ENCODE measurements around the gene CRACDL. TPM values are rescaled to one million over a fixed set of nuclear protein-coding genes. Genes with fewer than 3 reads are reported as not detected.

CRACDL gene
- total RNA-seq, 4 donors from 2014 or later: 5.7 to 11.8 (median 9.5) TPM

DNA sequence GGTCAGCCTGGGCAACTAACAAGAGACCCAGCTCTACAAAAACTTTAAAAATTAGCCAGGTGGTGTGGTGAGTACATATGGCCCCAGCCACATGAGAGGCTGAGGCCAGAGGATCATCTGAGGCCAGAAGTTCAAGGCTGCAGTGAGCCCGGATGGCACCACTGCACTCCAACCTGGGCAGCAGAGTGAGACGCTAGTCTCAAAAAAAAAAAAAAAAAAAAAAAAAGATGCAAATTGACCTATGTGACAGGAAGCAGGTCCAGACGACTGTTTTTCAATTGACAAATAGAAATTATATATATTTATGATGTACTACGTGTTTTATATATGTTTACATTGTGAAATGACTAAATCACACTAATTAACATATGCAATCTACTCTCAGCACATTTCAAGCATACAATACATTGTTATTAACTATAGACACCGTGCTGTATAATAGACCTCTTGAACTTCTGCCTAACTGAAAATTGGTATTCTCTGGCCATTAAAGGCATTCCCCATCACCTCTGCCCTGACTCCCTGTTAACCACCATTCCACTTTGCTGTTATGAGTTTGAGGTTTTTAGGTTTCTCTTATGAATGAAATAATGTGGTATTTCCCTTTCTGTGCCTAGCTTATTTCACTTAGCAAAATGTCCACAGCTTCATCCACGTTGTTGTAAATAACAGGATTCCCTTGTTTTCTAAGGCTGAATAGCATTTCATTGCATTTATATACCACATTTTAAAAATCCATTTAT lies 172.6 kb downstream of the CRACDL start:
- ATAC-seq (ENCODE audit: low FRiP score): no peak
- DNase-seq (ENCODE audit: low spot score): no peak
- TF ChIP-seq, protein P1, sequence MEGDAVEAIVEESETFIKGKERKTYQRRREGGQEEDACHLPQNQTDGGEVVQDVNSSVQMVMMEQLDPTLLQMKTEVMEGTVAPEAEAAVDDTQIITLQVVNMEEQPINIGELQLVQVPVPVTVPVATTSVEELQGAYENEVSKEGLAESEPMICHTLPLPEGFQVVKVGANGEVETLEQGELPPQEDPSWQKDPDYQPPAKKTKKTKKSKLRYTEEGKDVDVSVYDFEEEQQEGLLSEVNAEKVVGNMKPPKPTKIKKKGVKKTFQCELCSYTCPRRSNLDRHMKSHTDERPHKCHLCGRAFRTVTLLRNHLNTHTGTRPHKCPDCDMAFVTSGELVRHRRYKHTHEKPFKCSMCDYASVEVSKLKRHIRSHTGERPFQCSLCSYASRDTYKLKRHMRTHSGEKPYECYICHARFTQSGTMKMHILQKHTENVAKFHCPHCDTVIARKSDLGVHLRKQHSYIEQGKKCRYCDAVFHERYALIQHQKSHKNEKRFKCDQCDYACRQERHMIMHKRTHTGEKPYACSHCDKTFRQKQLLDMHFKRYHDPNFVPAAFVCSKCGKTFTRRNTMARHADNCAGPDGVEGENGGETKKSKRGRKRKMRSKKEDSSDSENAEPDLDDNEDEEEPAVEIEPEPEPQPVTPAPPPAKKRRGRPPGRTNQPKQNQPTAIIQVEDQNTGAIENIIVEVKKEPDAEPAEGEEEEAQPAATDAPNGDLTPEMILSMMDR (IDR thresholded peaks at IDR 0.05): no peak

DNA sequence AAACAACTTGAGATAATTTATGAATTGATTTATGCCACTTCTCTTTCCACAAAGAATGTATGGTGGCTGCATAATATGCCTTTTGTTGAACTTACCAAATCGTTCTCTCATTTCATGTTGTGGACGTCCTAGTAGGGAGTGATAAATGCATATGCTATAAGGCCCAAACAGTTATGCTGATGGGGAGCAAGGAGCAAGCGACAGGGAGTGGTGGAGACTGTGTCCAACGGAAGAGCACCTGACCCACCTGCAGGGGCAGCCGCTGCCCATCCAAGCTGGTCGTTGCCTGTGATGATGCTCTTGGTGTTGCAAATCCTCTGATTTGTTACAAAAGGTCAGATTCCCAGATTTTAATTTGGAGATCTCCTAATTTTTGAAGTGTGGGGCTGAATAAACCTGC lies 174.1 kb downstream of the CRACDL start:
- DNase-seq (ENCODE audit: low spot score): no peak
- TF ChIP-seq, protein P1 (IDR thresholded peaks at IDR 0.05): no peak
- no peak for ATAC-seq (ENCODE audit: low FRiP score)

DNA sequence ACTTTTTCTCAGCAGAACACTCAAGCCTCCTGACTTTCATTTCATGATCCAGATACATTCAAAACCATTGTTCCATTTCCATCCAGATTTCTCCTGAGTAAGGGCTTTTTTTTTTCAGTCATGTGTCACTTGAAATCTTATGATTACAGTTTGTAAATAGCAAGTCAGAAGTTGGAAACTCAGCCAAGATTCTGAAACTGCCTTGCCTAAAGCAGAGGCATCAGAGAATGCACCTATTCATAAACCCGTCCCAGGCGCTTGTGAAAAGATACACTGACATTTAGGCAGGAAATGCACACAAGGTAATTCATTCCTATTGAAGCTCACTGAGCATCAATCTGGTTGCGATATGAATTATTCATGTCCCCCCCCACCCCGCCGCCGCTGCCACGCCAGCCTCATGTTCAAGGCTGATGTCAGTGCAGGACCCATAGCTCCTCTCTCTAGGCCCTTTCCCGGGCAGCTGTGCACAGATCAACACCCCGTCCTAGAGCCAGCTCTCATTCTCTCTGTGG lies 174.7 kb downstream of the CRACDL start:
- DNase-seq (ENCODE audit: low spot score) (no peak), ATAC-seq (ENCODE audit: low FRiP score) (no peak)
- TF ChIP-seq, protein P1 (IDR thresholded peaks at IDR 0.05): no peak

DNA sequence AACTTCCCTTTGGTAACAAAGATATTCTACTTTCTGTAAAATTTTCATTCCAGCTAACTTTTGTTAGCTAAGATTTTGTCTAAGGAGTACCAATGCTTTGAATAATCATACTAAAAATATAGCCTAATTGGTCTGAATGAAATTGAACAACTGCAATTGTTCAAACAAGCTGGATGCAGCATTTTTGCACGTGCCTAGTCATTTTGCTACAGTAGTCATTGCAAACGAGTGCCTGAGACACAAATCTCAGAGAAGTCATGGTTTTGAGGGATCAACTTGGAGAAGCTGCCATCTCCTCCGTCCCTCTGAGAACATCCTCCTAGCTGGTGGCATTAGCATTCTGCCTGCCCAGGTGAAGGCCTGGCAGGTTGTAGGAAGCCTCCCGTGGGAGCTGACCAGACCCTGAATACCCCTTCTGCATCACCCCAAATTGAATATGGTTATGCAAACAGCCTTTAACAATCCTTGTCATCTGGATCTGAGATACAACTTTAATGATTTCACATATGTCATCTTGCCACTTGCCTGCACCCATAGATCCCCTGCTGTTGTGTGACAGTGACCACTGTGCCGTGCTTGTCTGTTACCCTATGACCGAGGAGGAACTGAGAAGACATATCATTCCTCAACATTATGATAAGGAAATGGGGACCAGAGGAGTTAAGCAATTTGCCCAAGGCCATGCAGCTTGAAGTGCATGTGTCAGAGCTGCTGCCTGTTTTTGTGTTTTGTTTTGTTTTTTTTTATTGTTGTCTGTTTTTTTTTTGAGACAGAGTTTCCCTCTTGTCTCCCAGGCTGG lies 176.0 kb downstream of the CRACDL start:
- no peak for ATAC-seq (ENCODE audit: low FRiP score)
- TF ChIP-seq, protein P1 (IDR thresholded peaks at IDR 0.05): no peak
- DNase-seq (ENCODE audit: low spot score): no peak

DNA sequence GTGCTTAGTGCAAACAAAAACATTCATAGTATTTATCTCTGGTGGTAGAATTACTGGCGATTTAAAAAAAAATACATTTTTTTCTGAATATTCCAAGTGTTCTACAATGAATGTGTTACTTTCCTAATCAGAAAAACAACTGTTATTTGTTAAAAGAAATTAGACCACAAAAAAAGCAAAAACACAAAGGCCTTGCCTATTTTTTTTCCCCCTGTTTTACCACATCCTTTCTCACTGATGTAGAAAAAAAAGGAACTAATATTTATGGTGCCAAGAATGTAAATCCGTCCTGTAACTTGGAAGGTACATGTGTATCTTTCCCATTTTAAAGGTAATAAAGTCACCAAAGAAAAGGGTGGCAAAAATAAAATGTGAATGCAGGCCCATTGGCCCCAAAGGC lies 176.7 kb downstream of the CRACDL start:
- no peak for ATAC-seq (ENCODE audit: low FRiP score)
- TF ChIP-seq, protein P1 (IDR thresholded peaks at IDR 0.05): no peak
- no peak for DNase-seq (ENCODE audit: low spot score)

DNA sequence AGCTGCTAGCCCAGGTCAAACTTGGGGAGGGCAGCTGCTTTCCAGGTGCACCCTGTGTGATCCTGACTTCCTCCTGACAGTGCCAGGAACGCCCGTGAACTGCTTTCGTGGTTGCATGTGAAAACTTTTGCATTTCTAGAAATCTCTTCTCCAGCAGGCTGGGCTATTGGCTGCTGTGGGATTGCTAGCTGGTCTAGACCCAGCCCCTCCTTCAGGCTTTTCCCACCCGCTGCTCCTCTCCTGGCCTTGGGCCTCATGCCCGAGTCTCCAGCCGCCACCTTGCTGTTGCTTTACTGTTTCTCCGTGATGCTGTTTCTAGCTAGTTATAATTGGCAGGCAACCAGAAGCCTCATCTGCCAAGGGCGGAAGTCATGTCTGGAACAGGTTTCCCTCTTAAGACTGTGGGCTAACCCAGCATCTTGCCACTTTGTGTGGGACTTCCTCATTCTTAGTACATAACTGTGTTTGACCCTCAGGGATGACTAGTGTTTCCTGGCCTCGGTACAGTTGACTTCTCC lies 178.1 kb downstream of the CRACDL start:
- TF ChIP-seq, protein P1 (IDR thresholded peaks at IDR 0.05): no peak
- ATAC-seq (ENCODE audit: low FRiP score) (peak; percentile 82), DNase-seq (ENCODE audit: low spot score) (no peak)
